WERI-Rb-1 (cell line): ENCODE results near the gene HS1BP3.

Experiments used
- DNase-seq: peaks from one replicate; pipeline ENCODE4 v3.0.0-alpha.2; 2020
- H3K27ac ChIP-seq: fragments of 250-450 bp; sonication (Bioruptor Pico); 2 replicates; pipeline ENCODE4 v1.5.1; 2020; ENCODE audit warnings: mild to moderate bottlenecking, moderate library complexity
- H3K27me3 ChIP-seq: fragments of 250-450 bp; sonication (Bioruptor Pico); 2 replicates; pipeline ENCODE4 v1.5.1; 2021; ENCODE audit warnings: mild to moderate bottlenecking, low read depth, moderate library complexity; ENCODE audit not compliant: insufficient read depth, severe bottlenecking
- H3K36me3 ChIP-seq: fragments of 250-450 bp; sonication (Bioruptor Pico); 2 replicates; pipeline ENCODE4 v1.5.1; 2020; ENCODE audit warnings: mild to moderate bottlenecking, moderate library complexity
- H3K4me3 ChIP-seq: 2 replicates; pipeline ENCODE4 v1.5.1; 2011; ENCODE audit warnings: low read depth, mild to moderate bottlenecking, control low read depth, low read length
- H3K9me3 ChIP-seq: fragments of 250-450 bp; sonication (Bioruptor Pico); 2 replicates; pipeline ENCODE4 v1.5.1; 2021; ENCODE audit warnings: mild to moderate bottlenecking, moderate library complexity; ENCODE audit not compliant: severe bottlenecking
- CTCF ChIP-seq: IDR thresholded peaks from 2 replicates; pipeline ENCODE4 v1.5.1; 2011; ENCODE audit warnings: low read depth, mild to moderate bottlenecking, control low read depth, inconsistent platforms, low read length

The HS1BP3 gene

GRCh38 chr2:20615068-20615465, 35.8 kb downstream of the HS1BP3 start:
- no peak for DNase-seq
- Histone ChIP-seq H3K9me3 (no peaks in the 10 kb centered on the region), H3K27me3 (no peaks in the 10 kb centered on the region), H3K4me3 (no peak overlapping the region), H3K36me3 (no peaks in the 10 kb centered on the region), H3K27ac (peak overlapping the region; percentile 4)
- TF ChIP-seq CTCF, result peak; percentile 28; the same call in 1 of the 2 replicates

- peak; percentile 93 for DNase-seq
- Histone ChIP-seq H3K36me3 (no peaks in the 10 kb centered on the region), H3K4me3 (no peak overlapping the region), H3K27me3 (no peaks in the 10 kb centered on the region), H3K27ac (peak overlapping the region; percentile 17), H3K9me3 (no peaks in the 10 kb centered on the region)
- TF ChIP-seq CTCF, result no peak
Measured at GRCh38 chr2:20614201-20615067, 36.5 kb downstream of the HS1BP3 start.

GRCh38 chr2:20612925-20613916, 37.7 kb downstream of the HS1BP3 start:
- peak; percentile 6 for DNase-seq
- H3K36me3 ChIP-seq, result no peaks in the 10 kb centered on the region
- no peak for TF ChIP-seq CTCF
- H3K9me3 ChIP-seq, result no peaks in the 10 kb centered on the region
- no peak overlapping the region for H3K4me3 ChIP-seq
- H3K27ac ChIP-seq, result no peak overlapping the region
- no peaks in the 10 kb centered on the region for H3K27me3 ChIP-seq

GRCh38 chr2:20611844-20612356, 39.0 kb downstream of the HS1BP3 start:
- no peak for TF ChIP-seq CTCF
- no peak overlapping the region for H3K27ac ChIP-seq
- no peak for DNase-seq
- H3K4me3 ChIP-seq, result no peak overlapping the region
- peaks cover 6% of the 10 kb centered on the region for H3K9me3 ChIP-seq
- no peaks in the 10 kb centered on the region for H3K36me3 ChIP-seq
- H3K27me3 ChIP-seq, result no peaks in the 10 kb centered on the region

- H3K36me3 ChIP-seq, result no peaks in the 10 kb centered on the region
- no peak overlapping the region for H3K27ac ChIP-seq
- H3K4me3 ChIP-seq, result no peak overlapping the region
- DNase-seq, result peak; percentile 4
- no peaks in the 10 kb centered on the region for H3K27me3 ChIP-seq
- peaks cover 7% of the 10 kb centered on the region for H3K9me3 ChIP-seq
- no peak for TF ChIP-seq CTCF
Measured at GRCh38 chr2:20611077-20611843, 39.6 kb downstream of the HS1BP3 start.
